Mucosa of rectum (tissue), 2 donors: Measurements from ENCODE around the gene CGB2.
"Not testable (repeated sequence)": the region's sequence is repeated elsewhere in the genome, so short reads cannot be mapped to it uniquely, and the experiment has no call there.

ENCODE experiments used
- H3K27ac ChIP-seq, 2 donors: one replicate each; pipeline ENCODE4 v1.7.0; 2013; ENCODE audit warnings: inconsistent platforms in 2 of 2, low read depth in 2 of 2, low read length in 2 of 2
- H3K27me3 ChIP-seq, 2 donors: one replicate each; pipeline ENCODE4 v1.7.0; 2013; ENCODE audit warnings: low read length in 2 of 2; ENCODE audit not compliant: control insufficient read depth in 2 of 2, insufficient read depth in 2 of 2
- H3K36me3 ChIP-seq, 2 donors: one replicate each; pipeline ENCODE4 v1.7.0; 2013; ENCODE audit warnings: low read length in 2 of 2; ENCODE audit not compliant: control insufficient read depth in 2 of 2, insufficient read depth in 2 of 2
- H3K4me1 ChIP-seq, 2 donors: one replicate each; pipeline ENCODE4 v1.7.0; 2013; ENCODE audit warnings: low read length in 2 of 2, mild to moderate bottlenecking in 1 of 2; ENCODE audit not compliant: control insufficient read depth in 2 of 2, insufficient read depth in 2 of 2
- H3K4me3 ChIP-seq, 2 donors: one replicate each; pipeline ENCODE4 v1.7.0; 2013; ENCODE audit warnings: low read length in 2 of 2
- H3K9ac ChIP-seq, 2 donors: one replicate each; pipeline ENCODE4 v1.7.0; 2013; ENCODE audit warnings: low read length in 2 of 2, low read depth in 1 of 2, mild to moderate bottlenecking in 1 of 2
- H3K9me3 ChIP-seq, 2 donors: one replicate each; pipeline ENCODE4 v1.7.0; 2013; ENCODE audit warnings: low read length in 2 of 2; ENCODE audit not compliant: control insufficient read depth in 2 of 2
- donor health status: healthy.
- donor health status: Normal muscosa, but diverticular disease.

Gene CGB2

DNA sequence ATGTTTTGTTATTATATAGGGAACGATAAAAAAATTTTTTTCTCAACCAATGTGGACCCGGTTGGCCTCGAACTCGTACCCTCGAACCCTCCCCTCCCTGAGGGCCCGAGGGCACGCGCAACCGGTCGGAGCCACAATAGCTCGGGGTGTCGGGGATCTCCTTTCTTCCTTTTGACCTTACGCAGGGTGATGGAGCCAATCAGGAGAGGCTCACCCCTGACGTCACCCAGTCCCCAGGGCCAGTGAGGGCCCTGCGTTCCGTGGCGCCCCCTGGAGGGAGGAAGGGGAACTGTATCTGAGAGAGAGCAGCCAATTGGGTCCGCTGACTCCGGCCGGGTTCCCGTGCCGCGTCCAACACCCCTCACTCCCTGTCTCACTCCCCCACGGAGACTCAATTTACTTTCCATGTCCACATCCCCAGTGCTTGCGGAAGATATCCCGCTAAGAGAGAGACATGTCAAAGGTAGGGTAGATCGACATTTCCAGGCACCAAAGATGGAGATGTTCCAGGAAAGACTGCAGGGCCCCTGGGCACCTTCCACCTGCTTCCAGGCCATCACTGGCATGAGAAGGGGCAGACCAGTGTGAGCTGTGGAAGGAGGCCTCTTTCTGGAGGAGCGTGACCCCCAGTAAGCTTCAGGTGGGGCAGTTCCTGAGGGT is at the start of gene CGB2:
Gene CGB2, plus strand, starts transcription at position 249 of the 660 bp plus-strand sequence. Its CDS starts 206 bp downstream, at position 455.
- H3K9ac ChIP-seq, H3K4me3 ChIP-seq, H3K9me3 ChIP-seq, H3K36me3 ChIP-seq, H3K27ac ChIP-seq, H3K4me1 ChIP-seq, H3K27me3 ChIP-seq: not testable (repeated sequence)

DNA sequence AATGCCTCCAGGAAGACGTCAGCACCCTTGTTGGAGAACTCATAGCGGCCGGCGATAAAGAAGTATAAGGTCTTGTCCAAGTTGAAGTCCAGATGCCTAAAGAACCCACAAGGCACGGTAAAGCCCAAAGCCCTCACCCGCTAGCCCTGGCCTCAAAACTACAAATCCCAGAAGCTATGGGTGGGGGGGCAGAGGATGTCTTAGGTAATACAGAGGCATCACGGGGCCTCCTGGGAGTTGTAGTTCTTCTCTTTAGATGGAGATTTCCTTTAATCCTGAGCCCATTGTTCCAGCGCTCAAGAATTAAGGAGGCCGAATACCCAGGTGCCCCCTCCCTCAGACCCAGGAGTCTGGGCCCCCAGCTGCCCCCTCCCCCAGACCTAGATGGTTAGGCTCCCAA is 49.4 kb upstream of the CGB2 start:
- H3K9ac ChIP-seq, result no peak overlapping the region
- H3K27ac ChIP-seq, result no peak overlapping the region
- H3K36me3 ChIP-seq, result peaks cover 36 to 43% of the 10 kb centered on the region in 2 donors
- H3K4me3 ChIP-seq, result no peak overlapping the region
- no peaks in the 10 kb centered on the region for H3K9me3 ChIP-seq
- H3K27me3 ChIP-seq, result no peaks in the 10 kb centered on the region
- H3K4me1 ChIP-seq, result no peaks in the 10 kb centered on the region

DNA sequence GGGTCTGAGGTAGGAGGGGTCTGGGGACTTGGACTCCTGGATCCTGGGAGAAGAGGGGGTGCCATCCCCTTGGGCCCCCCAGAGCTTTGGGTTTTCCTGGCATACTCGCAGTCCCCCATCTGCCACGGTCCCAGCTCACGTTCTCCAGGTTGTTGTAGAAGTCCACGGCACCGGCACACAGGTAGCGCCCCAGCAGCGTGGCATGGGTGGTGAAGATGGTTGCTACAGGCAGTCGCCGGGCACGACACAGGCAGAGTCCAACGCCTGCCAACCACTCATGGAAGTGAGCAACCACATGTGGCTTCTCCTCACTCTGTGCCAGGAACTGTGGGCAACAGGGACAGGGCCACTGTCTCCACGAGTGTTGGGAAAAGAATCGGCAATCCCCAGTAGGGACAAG is 46.0 kb upstream of the CGB2 start:
- Histone ChIP-seq H3K4me3 (no peak overlapping the region), H3K9ac (no peak overlapping the region), H3K36me3 (peaks cover 30 to 55% of the 10 kb centered on the region in 2 donors), H3K27me3 (no peaks in the 10 kb centered on the region), H3K9me3 (no peaks in the 10 kb centered on the region), H3K4me1 (peaks cover 0 to 4% of the 10 kb centered on the region in 2 donors), H3K27ac (no peak overlapping the region)

DNA sequence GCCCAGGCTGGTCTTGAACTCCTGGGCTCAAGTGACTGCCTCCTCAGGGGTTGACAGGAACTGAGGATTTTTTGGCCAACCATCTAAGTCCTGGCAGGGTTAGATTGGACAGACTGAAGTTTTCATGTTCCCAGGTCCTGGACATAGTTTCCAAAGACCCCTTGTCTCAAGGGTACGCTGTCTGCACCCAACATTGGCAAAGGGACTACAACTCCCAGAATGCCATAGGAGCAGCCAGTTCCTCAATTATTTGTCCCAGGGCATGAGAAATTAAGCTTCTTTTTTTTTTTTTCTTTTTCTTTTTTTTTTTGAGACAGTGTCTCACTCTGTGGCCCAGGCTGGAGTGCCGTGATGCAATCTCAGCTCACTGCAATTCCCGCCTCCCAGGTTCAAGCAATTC is 45.5 kb upstream of the CGB2 start:
- no peak overlapping the region for H3K9ac ChIP-seq

DNA sequence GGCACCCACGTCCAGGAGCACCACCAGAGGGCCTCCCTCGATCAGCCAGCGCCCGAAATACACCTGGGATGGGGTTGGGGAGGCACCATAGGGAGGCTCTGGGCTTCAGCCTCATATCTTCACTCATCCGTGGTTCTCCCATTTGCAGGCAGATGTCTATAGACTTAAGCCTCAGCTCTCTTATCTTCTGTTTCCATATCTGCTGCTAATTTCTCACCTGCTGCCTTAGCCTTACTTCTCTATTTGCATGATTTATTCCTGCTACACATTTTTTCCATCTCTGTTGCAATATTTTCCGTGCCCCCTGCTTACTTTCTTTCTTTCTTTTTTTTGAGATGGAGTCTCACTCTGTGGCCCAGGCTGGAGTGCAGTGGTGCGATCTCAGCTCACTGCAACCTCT is 44.4 kb upstream of the CGB2 start:
- H3K27me3 ChIP-seq, result no peaks in the 10 kb centered on the region

More for the DNA sequence above, 45.5 kb upstream of the CGB2 start:
- peaks cover 30 to 55% of the 10 kb centered on the region in 2 donors for H3K36me3 ChIP-seq
- H3K27ac ChIP-seq, result no peak overlapping the region
- peaks cover 0 to 4% of the 10 kb centered on the region in 2 donors for H3K4me1 ChIP-seq
- no peaks in the 10 kb centered on the region for H3K9me3 ChIP-seq
- no peak overlapping the region for H3K4me3 ChIP-seq
- no peaks in the 10 kb centered on the region for H3K27me3 ChIP-seq

DNA sequence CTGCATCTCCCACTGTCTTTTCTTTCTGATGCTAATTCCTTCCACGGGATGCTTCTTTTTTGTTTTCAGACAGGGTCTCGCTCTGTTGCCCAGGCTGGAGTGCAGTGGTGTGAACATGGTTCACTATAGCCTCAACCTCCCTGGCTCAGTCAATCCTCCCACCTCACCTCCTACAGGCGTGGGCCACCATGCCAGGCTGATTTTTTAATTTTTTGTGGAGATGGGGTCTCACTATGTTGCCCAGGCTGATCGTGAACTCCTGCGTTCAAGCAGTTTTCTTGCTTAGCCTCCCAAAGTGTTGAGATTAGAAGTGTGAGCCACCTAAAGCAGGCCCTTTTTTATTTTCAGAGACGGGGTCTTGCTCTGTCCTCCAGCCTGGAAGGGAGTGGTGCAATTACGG is 43.4 kb upstream of the CGB2 start:
- Histone ChIP-seq H3K4me1 (peaks cover 10 to 12% of the 10 kb centered on the region in 2 donors), H3K36me3 (peaks cover 13 to 40% of the 10 kb centered on the region in 2 donors), H3K9ac (no peak overlapping the region), H3K9me3 (no peaks in the 10 kb centered on the region), H3K27me3 (no peaks in the 10 kb centered on the region), H3K27ac (no peak overlapping the region), H3K4me3 (no peak overlapping the region)

More for the DNA sequence above, 44.4 kb upstream of the CGB2 start:
- H3K4me1 ChIP-seq, result peaks cover 9 to 12% of the 10 kb centered on the region in 2 donors
- H3K4me3 ChIP-seq, result no peak overlapping the region
- H3K27ac ChIP-seq, result no peak overlapping the region
- H3K9ac ChIP-seq, result no peak overlapping the region
- no peaks in the 10 kb centered on the region for H3K9me3 ChIP-seq
- peaks cover 22 to 47% of the 10 kb centered on the region in 2 donors for H3K36me3 ChIP-seq

DNA sequence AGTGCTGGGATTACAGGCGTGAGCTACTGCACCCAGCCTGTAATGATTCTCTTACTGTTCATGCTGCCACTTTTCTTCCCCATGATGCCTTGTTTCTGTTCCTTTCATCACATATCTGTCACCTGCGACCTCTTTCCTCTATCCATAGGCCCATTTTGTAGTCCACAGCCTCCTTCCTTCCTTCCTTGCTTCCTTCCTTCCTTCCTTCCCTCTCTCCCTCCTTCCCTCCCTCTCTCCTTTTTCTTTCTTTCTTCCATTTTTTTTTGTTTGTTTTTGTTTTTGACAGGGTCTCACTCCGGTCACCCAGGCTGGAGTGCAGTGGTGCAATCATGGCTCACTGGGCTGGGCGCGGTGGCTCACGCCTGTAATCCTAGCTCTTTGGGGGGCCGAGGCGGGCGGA is 42.8 kb upstream of the CGB2 start:
- Histone ChIP-seq H3K36me3 (peaks cover 13 to 38% of the 10 kb centered on the region in 2 donors), H3K4me3 (no peak overlapping the region), H3K9me3 (no peaks in the 10 kb centered on the region), H3K4me1 (peaks cover 10 to 12% of the 10 kb centered on the region in 2 donors), H3K9ac (no peak overlapping the region), H3K27ac (no peak overlapping the region), H3K27me3 (no peaks in the 10 kb centered on the region)

DNA sequence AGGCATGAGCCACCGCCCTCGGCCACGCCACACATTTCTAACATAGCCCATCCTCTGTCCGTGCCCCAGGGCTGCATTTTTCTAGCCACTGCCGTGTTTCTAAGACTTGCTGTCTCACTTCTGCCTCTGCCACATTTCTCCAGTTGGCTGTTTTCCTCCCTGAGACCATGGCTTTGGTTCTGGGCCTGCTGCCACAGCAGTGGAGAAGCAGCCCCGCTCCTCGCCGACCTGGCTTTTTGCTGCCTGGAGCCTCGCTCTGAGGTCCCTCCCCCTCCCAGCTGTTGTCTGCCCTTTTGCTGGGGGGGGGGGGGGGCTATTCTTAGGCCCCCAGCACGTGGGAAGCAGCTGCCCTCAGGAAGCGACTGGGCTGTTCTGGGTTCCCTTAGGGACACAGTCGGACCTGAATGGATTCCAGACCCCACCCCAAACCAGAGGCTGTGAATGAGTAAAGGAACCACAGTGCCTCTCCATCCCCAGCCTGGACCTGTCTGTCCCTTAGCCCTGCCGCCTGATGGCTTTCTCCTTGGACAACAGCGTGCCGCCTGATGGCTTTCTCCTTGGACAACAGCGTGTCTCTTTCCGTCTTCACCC is 41.9 kb upstream of the CGB2 start:
- no peaks in the 10 kb centered on the region for H3K9me3 ChIP-seq
- H3K4me3 ChIP-seq, result no peak overlapping the region
- H3K4me1 ChIP-seq, result peaks cover 16% of the 10 kb centered on the region in 2 donors
- H3K27ac ChIP-seq, result no peak overlapping the region
- no peaks in the 10 kb centered on the region for H3K27me3 ChIP-seq
- H3K36me3 ChIP-seq, result peaks cover 13 to 35% of the 10 kb centered on the region in 2 donors
- no peak overlapping the region for H3K9ac ChIP-seq

DNA sequence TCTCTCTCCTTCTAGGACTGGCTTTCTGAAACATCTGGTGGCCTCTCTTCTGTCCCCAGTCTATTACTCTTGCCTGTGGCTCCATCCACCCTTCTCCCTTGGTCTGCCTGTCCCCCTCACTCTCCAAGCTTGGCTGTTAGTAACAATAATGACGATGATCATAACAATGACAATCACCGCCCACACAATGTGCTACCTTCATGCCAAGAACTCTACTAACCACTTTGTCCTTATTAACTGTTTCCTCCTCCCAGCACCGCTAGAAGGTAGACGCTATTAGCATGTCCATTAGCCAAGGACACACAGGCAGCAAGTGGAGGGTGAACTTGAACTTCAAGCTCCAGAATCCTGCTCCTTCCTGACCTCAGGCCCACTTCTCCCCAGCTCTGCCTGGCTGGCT is 41.3 kb upstream of the CGB2 start:
- Histone ChIP-seq H3K27me3 (no peaks in the 10 kb centered on the region), H3K4me3 (no peak overlapping the region), H3K4me1 (peaks cover 16% of the 10 kb centered on the region in 2 donors), H3K9ac (no peak overlapping the region), H3K9me3 (no peaks in the 10 kb centered on the region), H3K36me3 (peaks cover 8 to 29% of the 10 kb centered on the region in 2 donors), H3K27ac (no peak overlapping the region)

DNA sequence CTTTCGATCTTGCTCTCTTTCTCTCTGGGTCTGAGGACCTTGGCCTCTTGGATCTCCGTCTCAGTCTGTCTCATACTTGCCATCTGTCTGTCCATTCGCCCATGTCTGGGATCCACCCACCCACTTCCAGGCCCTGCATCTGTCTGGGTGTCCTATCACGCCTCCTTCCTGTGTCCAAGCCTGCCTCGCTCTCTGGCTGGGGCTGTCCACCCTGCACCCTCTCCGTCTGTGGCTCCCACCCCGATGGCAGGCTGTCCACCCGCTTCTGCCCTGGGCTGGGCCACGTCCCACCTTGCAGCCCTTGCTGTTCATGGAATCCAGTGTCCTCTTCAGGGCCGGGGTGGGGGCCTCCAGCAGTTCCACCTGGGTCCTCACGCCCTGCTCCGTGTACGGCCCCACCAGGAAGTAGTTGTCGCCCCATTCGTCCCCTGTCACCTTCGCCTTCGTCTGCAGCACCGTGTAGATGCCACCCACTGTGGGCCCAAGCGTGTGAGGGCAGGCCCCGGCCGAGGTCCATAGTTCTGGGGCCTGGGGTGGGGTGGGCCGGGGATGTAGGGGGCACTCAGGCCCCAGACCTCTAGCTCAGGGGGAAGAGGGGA is 40.6 kb upstream of the CGB2 start:
- no peak overlapping the region for H3K4me3 ChIP-seq
- H3K27me3 ChIP-seq, result no peaks in the 10 kb centered on the region
- H3K9ac ChIP-seq, result peak overlapping the region in 1 of 2 donors; percentile 87
- peaks cover 16% of the 10 kb centered on the region in 2 donors for H3K4me1 ChIP-seq
- H3K9me3 ChIP-seq, result no peaks in the 10 kb centered on the region
- no peak overlapping the region for H3K27ac ChIP-seq
- H3K36me3 ChIP-seq, result peaks cover under 1 to 24% of the 10 kb centered on the region in 2 donors
